Measurements from ENCODE around the gene BAG5.

The BAG5 gene

DNA sequence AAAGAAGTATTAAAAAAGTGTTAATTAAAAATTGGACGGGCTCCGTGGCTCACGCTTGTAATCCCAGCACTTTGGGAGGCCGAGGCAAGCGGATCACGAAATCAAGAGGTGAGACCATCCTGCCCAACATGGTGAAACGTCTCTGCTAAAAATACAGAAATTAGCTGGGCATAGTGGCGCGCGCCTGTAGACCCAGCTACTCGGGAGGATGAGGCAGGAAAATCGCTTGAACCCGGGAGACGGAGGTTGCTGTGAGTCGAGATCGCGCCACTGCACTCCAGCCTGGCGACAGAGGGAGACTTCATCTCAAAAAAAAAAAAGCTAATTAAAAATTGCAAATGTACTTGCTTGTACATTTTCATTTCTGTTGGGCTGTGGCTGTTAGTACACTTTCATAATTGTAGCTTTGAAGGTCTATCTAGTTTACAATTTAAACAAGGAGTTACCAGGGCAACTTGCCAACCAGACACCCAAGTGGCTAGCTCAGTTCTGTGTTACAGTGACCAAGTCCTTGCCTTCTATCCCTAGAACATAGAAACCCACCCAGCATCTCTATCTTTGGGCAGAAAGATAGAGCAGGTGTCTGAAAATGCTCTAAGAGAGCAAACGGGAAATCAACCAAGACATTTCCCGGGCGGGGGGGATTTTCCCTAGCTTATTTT lies 1.5 kb upstream of the BAG5 start:
- no peak for DNase-seq

DNA sequence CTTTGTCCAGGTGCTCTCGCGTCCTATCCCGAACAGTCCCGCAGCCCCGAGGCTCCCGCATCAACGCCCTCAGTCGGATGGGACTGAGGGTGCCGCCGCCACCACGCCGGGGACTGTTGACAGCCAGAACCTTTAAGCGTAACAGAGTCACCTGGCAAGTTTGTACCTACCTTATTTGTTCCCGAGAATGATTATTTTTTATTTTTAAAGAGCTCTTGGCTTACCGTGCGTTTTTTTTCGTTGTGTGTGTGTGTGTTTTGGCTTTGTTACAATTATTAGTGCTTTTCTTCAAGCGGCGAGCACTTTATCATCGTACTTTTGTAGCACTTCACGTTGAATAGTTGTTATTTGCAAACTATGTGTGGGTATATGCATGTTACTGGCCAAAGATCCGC lies 766 bp upstream of the BAG5 start:
- no peak for DNase-seq

GRCh38 chr14:103562179-103562428 lies 353 bp downstream of the BAG5 start:
- DNase-seq = peak; percentile 78

- DNase-seq = peak; percentile 78
Measured at GRCh38 chr14:103561381-103562178, 877 bp downstream of the BAG5 start.

DNA sequence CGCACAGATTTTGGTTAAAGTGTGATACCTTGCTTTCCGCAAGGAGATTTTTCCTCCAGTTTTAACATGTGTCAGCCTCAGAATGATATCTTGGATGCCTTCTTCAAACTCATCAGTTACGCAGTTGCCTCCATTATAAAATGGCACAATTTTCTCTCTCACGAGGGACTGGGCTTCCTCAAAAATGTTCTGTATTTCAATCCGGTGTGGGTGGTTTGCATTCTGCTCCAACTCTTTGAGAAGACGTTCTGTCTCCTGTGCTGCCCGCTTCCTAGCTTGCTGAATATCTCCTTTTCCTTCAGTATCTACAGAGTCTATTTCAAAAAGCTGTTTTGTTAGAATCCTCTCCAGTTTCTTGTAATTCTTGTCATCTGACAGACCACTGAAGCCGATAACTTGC lies 1.8 kb downstream of the BAG5 start:
- DNase-seq = no peak

GRCh38 chr14:103559766-103560165 lies 2.7 kb downstream of the BAG5 start:
- DNase-seq = no peak

- DNase-seq = no peak
Measured at GRCh38 chr14:103558071-103558882, 4.2 kb downstream of the BAG5 start.

- DNase-seq = no peak
Measured at GRCh38 chr14:103556946-103557758, 5.3 kb downstream of the BAG5 start.

DNA sequence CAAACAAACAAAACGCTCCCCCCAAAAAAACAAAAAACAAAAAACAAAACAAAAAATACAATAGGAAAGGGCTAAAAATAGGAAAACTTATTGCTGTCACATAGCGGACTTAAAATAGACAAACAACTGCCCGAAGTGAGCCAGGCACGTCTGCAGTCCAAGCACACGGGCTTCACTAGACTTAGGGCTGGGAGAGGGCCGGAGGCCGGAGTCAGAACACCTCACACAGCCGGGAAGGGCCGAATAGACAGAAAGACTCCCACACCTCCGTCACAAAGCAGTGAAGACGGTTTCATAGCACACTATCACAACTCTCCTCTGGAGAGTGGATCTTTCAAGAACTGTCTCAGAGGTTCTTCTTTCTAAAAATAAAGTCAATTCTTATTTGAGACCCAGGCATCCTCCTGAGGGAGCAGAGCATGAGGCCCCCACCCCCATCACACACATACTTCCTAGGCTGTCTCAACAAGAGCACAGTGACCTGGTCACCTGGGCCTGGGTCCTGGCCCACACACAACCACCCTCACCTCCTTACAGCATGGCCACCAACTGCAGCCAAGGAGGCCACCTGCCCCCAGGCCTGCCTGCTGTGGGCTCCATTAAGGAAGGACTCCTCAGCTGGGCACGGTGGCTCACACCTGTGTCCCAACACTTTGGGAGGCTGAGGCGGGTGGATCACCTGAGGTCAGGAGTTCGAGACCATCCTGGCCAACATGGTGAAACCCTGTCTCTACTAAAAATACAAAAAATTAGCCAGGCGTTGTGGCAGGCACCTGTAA lies 6.7 kb downstream of the BAG5 start:
- no peak for DNase-seq

DNA sequence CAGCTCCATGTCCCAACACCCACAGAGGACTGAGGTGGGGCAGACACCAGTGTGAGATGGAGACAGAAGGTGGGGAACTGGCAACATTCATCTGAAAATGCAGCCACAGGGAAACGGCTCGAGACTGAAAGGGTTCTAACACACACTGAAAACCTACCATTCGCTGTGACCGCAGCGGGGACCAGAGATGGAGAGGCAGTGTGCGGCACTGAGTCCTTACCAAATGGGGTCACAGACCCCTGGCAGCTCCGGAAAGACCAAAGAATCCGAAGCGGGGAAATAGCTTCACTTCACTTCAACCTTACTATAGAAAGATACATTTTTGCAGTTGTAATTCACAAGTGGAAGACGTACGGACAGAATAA lies 9.6 kb downstream of the BAG5 start:
- no peak for DNase-seq

GRCh38 chr14:103552011-103552845 lies 10.2 kb downstream of the BAG5 start:
- no peak for DNase-seq

- no peak for DNase-seq
Measured at GRCh38 chr14:103551338-103551762, 11.1 kb downstream of the BAG5 start.

DNA sequence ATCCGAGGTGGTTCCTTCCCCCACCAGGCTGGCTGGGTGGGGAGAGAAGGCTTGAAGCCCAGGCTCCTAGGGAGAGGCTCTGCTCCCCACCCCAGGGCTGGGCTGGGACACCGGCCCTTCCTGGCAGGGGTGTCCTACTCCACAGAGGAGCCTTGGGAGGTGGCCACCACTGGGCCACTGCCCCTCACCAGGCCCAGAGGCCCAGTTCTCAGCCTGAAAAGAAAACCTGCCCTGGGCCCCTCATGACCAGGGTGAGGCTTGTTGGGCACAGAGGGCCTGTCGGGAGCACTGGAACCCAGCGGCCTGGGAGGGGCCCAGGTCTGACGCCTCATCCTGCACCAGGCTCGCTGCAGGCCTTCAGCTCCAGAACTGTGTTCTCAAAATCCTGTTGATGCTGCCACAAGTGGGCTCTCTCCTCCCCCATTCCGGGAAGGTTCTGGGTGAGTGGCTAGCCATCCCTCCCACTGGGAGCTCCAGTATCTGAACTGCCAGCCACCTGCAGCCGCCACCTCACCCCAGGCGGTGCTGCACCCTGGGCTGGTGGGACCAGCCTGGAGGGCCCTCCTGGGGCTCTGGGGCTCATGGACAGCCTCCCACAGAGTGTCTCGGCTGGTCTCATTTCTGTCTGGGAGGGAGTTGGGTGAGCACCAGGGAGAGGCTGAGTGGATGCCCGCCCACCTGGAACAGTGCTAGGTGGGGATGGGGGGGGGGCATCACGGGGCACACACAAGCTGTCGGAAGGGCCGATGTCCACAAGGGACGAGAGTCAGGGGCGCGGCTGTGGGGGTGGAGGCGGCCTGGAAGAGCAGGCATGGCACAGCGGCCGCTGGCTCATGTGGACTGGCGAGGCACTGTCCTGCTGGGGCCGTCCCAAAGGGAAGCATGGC lies 11.8 kb downstream of the BAG5 start:
- DNase-seq = peak; percentile 79

DNA sequence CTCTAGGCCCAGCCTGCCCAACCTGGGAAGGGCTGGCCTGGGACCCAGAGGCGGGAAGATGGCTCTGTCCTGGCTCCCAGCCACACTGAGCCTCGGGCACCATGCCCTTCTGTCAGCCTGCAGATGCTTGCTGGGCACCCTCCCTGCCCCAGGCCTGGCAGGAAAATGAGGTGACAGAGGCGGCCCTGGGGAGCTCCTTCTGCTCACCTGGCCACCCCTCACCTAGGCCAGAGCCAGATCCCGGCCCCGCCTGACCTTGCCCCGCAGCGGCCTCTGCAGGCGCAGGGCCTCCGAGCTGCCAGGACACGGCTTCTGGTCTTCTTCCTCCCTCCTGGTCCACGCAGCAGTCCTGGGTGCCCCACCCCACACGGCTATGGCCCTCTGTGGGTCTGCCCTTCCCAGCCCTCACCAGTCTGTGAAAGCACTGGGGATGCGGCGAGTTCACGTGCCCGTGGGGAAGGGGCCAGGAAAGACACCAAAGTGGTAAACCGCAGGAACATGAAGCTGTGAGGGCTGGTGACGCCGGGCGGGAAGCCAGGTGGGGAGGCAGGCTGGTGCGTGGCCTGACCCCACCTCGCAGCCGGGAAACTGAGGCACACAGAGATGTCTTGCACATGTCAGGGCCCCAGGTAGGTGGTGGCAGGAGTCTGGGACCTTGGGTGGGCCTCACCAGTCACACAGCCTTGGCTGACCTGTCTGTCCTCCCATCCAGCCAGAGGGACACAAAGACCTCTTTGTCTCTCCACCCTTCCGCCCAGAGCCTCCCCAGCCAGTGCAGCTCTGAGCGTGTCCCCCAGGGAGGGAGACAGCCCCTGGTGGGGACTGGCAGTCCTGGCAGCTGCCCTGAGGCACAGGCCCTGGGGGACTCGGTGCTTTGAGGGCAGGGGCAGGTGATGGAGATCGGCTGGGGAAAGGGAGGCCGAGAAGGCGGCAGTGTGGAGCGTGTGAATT lies 12.8 kb downstream of the BAG5 start:
- DNase-seq = no peak

- DNase-seq = no peak
Measured at GRCh38 chr14:103548463-103549351, 13.8 kb downstream of the BAG5 start.

DNA sequence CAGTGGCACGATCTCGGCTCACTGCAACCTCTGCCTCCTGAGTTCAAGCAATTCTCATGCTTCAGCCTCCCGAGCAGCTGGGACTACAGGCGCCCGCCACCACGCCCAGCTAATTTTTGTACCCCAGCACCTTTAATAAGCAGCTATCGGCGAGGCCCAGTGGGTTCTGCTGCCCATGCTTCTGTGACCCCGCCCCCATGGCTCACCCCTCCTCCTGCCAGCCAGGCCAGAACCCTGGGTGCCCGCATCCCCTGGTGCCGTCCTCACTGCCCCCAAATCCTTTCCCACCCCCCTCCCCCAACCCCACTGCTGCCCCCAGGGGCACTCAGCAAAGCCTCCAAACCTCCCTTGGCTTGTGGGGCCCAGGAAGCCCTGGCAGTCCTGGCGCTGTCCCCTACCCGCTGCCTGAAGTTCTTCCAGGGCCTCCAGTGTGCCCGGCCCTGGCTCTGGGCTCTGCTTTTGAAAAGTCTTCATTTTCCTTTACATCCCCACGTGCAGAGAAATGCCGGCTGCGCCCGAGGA lies 14.5 kb downstream of the BAG5 start:
- no peak for DNase-seq

DNA sequence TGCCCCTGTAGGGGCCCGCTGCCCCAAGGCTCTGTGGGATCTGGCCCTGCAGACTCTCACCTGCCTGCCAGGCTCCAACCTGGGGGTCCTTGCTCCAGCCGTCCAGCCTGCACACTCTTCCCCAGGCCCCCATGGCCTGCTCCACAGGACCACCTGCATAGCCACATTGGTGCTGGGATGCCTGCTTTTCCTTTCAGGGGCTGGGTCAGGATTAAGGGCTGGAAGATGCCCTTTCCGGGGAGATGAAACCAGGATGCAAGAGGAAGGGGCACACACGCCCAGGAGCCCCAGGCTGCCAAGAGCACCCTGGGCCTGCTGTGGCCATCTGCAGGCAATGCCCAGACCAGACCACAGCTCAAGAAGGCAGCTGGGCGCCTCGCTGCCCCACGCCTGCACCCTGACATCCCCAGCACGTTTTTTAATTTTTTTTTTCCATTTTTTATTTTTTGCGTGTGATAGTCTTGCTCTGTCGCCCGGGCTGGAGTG lies 15.0 kb downstream of the BAG5 start:
- no peak for DNase-seq
